Hepatocyte (in vitro differentiated cells): ENCODE measurements around the gene CHRNA4. TPM values are rescaled to one million over a fixed set of nuclear protein-coding genes. Genes with fewer than 3 reads are reported as not detected.

ENCODE experiments used
- DNase-seq: peaks from one replicate; pipeline ENCODE4 v3.0.0-alpha.2; 2016; ENCODE audit warnings: low spot score
- H2AFZ ChIP-seq: fragments of 200-600 bp; sonication (generic); 2 replicates; pipeline ENCODE4 v1.6.0; 2016; ENCODE audit warnings: antibody characterized with exemption, mild to moderate bottlenecking
- H3K27ac ChIP-seq: fragments of 200-600 bp; sonication (generic); 2 replicates; pipeline ENCODE4 v1.5.1; 2016; ENCODE audit warnings: mild to moderate bottlenecking
- H3K27me3 ChIP-seq: fragments of 200-600 bp; sonication (generic); 2 replicates; pipeline ENCODE4 v1.6.1; 2016
- H3K36me3 ChIP-seq: fragments of 200-600 bp; sonication (generic); replicated peaks from 2 replicates; pipeline ENCODE4 v1.5.1; 2016; ENCODE audit warnings: low read depth; ENCODE audit not compliant: insufficient read depth
- H3K4me1 ChIP-seq: fragments of 200-600 bp; sonication (generic); 2 replicates; pipeline ENCODE4 v1.5.1; 2016; ENCODE audit warnings: mild to moderate bottlenecking, moderate library complexity; ENCODE audit not compliant: insufficient read depth
- H3K4me2 ChIP-seq: fragments of 200-600 bp; sonication (generic); 2 replicates; pipeline ENCODE4 v1.6.0; 2016
- H3K4me3 ChIP-seq: fragments of 200-600 bp; sonication (generic); 2 replicates; pipeline ENCODE4 v1.5.1; 2016; ENCODE audit warnings: mild to moderate bottlenecking
- H3K79me2 ChIP-seq: fragments of 200-600 bp; sonication (generic); 2 replicates; pipeline ENCODE4 v1.6.0; 2017; ENCODE audit warnings: mild to moderate bottlenecking
- H3K9me2 ChIP-seq: fragments of 200-600 bp; sonication (generic); replicated peaks from 2 replicates; pipeline ENCODE4 v1.6.0; 2017; ENCODE audit warnings: mild to moderate bottlenecking; ENCODE audit not compliant: insufficient read depth
- H3K9me3 ChIP-seq: fragments of 200-600 bp; sonication (generic); 2 replicates; pipeline ENCODE4 v1.5.1; 2016; ENCODE audit warnings: low read depth, mild to moderate bottlenecking
- H4K20me1 ChIP-seq: fragments of 200-600 bp; sonication (generic); 2 replicates; pipeline ENCODE4 v1.6.0; 2016; ENCODE audit warnings: mild to moderate bottlenecking; ENCODE audit not compliant: insufficient read depth, poor library complexity, severe bottlenecking
- CTCF ChIP-seq: fragments of 200-600 bp; sonication (generic); IDR thresholded peaks from 2 replicates; pipeline ENCODE4 v1.5.1; 2016; ENCODE audit warnings: antibody characterized with exemption, mild to moderate bottlenecking; ENCODE audit not compliant: poor library complexity
- EZH2 ChIP-seq: fragments of 200-600 bp; sonication (generic); IDR thresholded peaks from 2 replicates; pipeline ENCODE4 v1.6.1; 2016; ENCODE audit warnings: antibody characterized with exemption, mild to moderate bottlenecking, borderline replicate concordance
- EZH2phosphoT487 ChIP-seq: fragments of 200-600 bp; sonication (generic); IDR thresholded peaks from one replicate; pipeline ENCODE4 v1.6.1; 2018; ENCODE audit warnings: antibody characterized with exemption, mild to moderate bottlenecking, low read depth, moderate library complexity; ENCODE audit not compliant: unreplicated experiment, severe bottlenecking
- WGBS: methylation state at CpG from one replicate; pipeline ENCODE4 v1.1.6; 2016; ENCODE audit warnings: low lambda C conversion rate; ENCODE audit errors: missing lambda C conversion rate; 5-methylcytosine and 5-hydroxymethylcytosine counted together
- polyA plus RNA-seq: library from polyadenylated mRNA; unstranded; fragments of >200 nt; fragmentation: Nextera tagmentation; extraction: Ambion mirVana; gene quantifications from 2 replicates; pipeline ENCODE4 v1.2.1, GENCODE V29; 2016
- total RNA-seq: library from RNA; depleted of rRNA; stranded (reverse); fragments of >200 nt; gene quantifications from 2 replicates; pipeline ENCODE4 v1.2.3, GENCODE V29; 2014

CHRNA4 gene
- total and polyA plus RNA-seq, 2 experiments from 2014 or later = 0.25 TPM; not detected in 1

GRCh38 chr20:63367446-63368055 is 6.4 kb upstream of the CHRNA4 start:
- no peaks in the 10 kb centered on the region for H3K36me3 ChIP-seq
- TF ChIP-seq EZH2 = no peak
- H3K27ac ChIP-seq = no peak overlapping the region
- no peak overlapping the region for H2AFZ ChIP-seq
- no peaks in the 10 kb centered on the region for H4K20me1 ChIP-seq
- H3K9me2 ChIP-seq = no peaks in the 10 kb centered on the region
- no peak overlapping the region for H3K4me2 ChIP-seq
- no peak overlapping the region for H3K4me3 ChIP-seq
- DNase-seq = no peak
- no peaks in the 10 kb centered on the region for H3K79me2 ChIP-seq
- whole genome bisulfite sequencing = 74% methylated on average over 18 of the region's 24 CpGs
- no peaks in the 10 kb centered on the region for H3K9me3 ChIP-seq
- peaks cover 9% of the 10 kb centered on the region for H3K27me3 ChIP-seq
- no peaks in the 10 kb centered on the region for H3K4me1 ChIP-seq

DNA sequence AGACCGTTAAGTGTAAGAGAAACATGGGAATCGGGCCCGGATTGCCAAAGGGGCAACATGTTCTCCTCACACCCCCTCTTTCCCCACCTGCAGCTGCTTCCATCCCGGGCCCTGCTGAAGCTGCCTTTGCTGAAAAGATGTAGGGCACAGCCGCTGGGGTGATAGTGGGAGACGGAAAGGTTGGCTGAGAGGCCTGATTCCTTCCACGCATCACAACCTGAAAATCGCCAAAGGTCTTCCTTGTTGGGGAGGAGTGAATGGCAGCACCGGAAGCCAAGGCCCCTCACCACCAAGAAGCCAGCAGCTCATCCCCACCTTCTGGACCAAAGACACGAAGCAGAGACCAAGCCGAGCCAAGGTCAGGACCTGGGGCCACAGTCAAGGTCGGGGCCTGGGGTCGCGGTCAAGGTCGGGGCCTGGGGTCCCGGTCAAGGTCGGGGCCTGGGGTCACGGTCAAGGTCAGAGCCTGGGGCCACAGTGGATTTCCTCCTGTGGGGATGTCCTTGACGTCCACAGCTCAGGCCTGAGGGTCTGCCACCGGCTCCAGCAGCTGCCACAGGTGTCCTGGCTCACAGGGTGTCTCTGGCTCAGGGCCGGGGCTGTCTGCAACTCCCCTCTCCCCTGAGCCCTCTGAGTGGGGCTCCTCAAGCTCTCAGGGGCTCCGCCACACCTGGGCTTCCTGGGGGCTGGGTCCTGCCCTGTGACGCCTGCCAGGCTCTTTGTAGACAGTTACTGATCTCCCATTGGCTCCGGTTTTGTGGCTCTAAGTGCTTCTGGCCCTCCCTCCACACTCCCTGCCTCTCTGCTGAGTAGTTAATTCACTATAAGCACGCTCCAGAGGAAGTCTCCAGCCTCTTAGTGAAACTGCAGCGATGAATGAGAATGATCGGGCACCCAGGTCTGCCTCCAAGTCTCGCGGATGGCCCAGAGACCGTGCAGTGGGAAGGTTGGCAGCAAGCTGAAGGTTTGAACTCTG is 5.5 kb upstream of the CHRNA4 start:
- TF ChIP-seq EZH2 (no peak), EZH2phosphoT487 (no peak), CTCF (no peak)
- WGBS = 83% methylated on average over 24 of the region's 30 CpGs

GRCh38 chr20:63365601-63366389 is 4.6 kb upstream of the CHRNA4 start:
- Histone ChIP-seq H3K27ac (no peak overlapping the region), H3K4me1 (no peaks in the 10 kb centered on the region), H3K9me3 (no peaks in the 10 kb centered on the region), H3K9me2 (no peaks in the 10 kb centered on the region), H3K36me3 (no peaks in the 10 kb centered on the region), H3K4me3 (no peak overlapping the region), H3K79me2 (no peaks in the 10 kb centered on the region), H4K20me1 (no peaks in the 10 kb centered on the region), H3K4me2 (no peak overlapping the region), H3K27me3 (peaks cover 21% of the 10 kb centered on the region), H2AFZ (no peak overlapping the region)
- TF ChIP-seq EZH2phosphoT487 (no peak), EZH2 (no peak), CTCF (no peak)
- no peak for DNase-seq
- 88% methylated on average over 16 of the region's 22 CpGs for WGBS

More for the DNA sequence above, 5.5 kb upstream of the CHRNA4 start:
- Histone ChIP-seq H3K4me1 (no peaks in the 10 kb centered on the region), H2AFZ (no peak overlapping the region), H3K36me3 (no peaks in the 10 kb centered on the region), H3K4me2 (no peak overlapping the region), H3K4me3 (no peak overlapping the region), H3K9me3 (no peaks in the 10 kb centered on the region), H4K20me1 (no peaks in the 10 kb centered on the region), H3K79me2 (no peaks in the 10 kb centered on the region), H3K27ac (no peak overlapping the region), H3K9me2 (no peaks in the 10 kb centered on the region), H3K27me3 (peaks cover 16% of the 10 kb centered on the region)
- DNase-seq = no peak
